Measurements from ENCODE around the gene ACAA2. TPM values are rescaled to one million over a fixed set of nuclear protein-coding genes. Genes with fewer than 3 reads are reported as not detected.
A peak's percentile ranks its signal among the peaks of the same experiment; 100 is the strongest.

Gene ACAA2
- total RNA-seq, 1 experiment from 2014 or later = 51.1 TPM

DNA sequence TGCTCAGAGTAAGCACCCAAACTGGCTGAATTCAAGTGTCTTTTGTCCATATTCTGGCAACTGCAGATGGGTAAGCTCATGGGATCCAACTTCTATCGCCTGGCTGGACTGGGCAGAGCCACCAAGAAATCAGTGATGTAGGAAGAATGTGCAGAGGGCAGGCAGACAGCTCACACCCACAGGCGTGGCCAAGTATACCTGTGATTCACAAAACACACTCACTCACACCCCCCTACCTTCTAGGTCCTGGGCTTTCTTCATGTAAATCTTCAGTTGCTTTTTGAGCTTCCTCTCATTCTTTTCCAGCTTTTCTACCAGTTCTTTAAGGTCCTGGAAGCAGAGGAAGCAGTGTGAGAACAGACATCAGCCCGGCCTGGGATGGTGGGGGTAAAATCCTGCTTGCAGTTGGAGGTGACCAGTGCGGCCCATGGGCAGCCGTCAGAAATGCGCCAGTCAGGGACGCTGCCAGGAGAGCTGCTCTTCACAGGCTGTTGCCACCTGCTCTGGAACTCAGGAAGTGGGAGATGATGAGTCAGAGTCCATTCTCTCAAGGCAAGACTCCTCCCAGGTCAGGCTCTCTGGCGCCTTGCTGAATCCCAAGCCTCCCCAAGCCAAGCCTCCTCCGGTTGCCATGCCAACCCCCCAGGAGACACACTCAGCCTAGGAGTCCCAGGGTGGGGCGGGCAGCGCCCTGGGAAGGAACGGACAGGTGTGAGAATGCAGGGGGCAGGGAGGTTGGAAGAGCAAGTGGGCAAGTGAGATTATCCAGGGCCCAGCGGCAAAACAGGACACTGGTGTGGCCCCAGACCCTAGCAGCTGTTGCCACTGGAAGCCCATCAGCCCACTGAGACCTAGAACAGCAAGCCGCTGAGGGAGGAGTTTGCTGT, 36.2 kb upstream of the ACAA2 start:
- H3K36me3 ChIP-seq (ENCODE audit: insufficient read depth, low read length, poor library complexity, severe bottlenecking) = no peaks in the 10 kb centered on the region
- intact Hi-C loops (cut with micrococcal nuclease; ENCODE audit: unreplicated experiment) = loop anchor here (10.0 kb wide), 2 partner anchors 195 to 1175 kb away; no protein-coding TSS in a partner anchor
- no peaks in the 10 kb centered on the region for H3K4me1 ChIP-seq (ENCODE audit: insufficient read depth, low read length, poor library complexity, severe bottlenecking)
- POLR2A ChIA-PET (ENCODE audit: low non-redundant PET) = no interaction called here
- H3K4me3 ChIP-seq (ENCODE audit: low read depth, low read length, poor library complexity, severe bottlenecking) = no peak overlapping the region
- H3K27ac ChIP-seq (ENCODE audit: low read depth, low read length, poor library complexity, severe bottlenecking) = no peak overlapping the region
- no peaks in the 10 kb centered on the region for H3K9me3 ChIP-seq (ENCODE audit: low read depth, low read length, poor library complexity, severe bottlenecking)
- no TSS peak for BruUV-seq (replicated peaks)
- TF ChIP-seq EZH2 (IDR thresholded peaks at IDR 0.05; ENCODE audit: borderline replicate concordance, low read depth, low read length, poor library complexity, severe bottlenecking) = no peak
- TF ChIP-seq, protein P1, sequence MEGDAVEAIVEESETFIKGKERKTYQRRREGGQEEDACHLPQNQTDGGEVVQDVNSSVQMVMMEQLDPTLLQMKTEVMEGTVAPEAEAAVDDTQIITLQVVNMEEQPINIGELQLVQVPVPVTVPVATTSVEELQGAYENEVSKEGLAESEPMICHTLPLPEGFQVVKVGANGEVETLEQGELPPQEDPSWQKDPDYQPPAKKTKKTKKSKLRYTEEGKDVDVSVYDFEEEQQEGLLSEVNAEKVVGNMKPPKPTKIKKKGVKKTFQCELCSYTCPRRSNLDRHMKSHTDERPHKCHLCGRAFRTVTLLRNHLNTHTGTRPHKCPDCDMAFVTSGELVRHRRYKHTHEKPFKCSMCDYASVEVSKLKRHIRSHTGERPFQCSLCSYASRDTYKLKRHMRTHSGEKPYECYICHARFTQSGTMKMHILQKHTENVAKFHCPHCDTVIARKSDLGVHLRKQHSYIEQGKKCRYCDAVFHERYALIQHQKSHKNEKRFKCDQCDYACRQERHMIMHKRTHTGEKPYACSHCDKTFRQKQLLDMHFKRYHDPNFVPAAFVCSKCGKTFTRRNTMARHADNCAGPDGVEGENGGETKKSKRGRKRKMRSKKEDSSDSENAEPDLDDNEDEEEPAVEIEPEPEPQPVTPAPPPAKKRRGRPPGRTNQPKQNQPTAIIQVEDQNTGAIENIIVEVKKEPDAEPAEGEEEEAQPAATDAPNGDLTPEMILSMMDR (conservative IDR thresholded peaks at IDR 0.05; ENCODE audit: low read depth, low read length) = no peak
- CTCF ChIA-PET = interaction anchor here (1.0 kb wide), 1 partner anchor 9 kb away, joined by 4 read pairs; no protein-coding TSS in a partner anchor
- H3K27me3 ChIP-seq (replicated peaks; ENCODE audit: insufficient read depth, low read depth, low read length, poor library complexity) = no peaks in the 10 kb centered on the region
- DNase-seq (ENCODE audit: low spot score) = peak; percentile 54

DNA sequence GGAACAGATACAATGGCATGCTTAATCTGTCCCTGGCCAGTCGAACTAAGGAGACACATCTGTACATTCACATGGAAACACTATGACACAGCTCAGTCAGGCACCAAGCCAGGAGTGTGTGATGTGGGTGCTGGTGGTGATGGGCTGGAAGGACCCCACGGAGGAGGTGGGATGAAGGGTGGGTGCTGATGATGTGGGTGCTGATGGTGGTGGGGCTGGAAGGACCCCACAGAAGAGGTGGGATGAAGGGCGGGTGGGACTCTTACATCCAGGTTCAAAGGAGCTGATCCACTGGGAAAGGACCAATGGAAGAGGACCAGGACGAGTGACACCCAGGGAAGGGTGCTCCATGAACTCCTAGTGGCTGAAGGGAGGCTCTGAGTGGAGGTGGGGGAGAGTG, 34.8 kb upstream of the ACAA2 start:
- no peaks in the 10 kb centered on the region for H3K27me3 ChIP-seq (replicated peaks; ENCODE audit: insufficient read depth, low read depth, low read length, poor library complexity)
- no peak overlapping the region for H3K4me3 ChIP-seq (ENCODE audit: low read depth, low read length, poor library complexity, severe bottlenecking)
- no peaks in the 10 kb centered on the region for H3K9me3 ChIP-seq (ENCODE audit: low read depth, low read length, poor library complexity, severe bottlenecking)
- BruUV-seq (replicated peaks) = no TSS peak
- DNase-seq (ENCODE audit: low spot score) = no peak
- H3K27ac ChIP-seq (ENCODE audit: low read depth, low read length, poor library complexity, severe bottlenecking) = no peak overlapping the region
- H3K4me1 ChIP-seq (ENCODE audit: insufficient read depth, low read length, poor library complexity, severe bottlenecking) = no peaks in the 10 kb centered on the region
- intact Hi-C loops (cut with micrococcal nuclease; ENCODE audit: unreplicated experiment) = no loop called here
- CTCF ChIA-PET = no interaction called here
- TF ChIP-seq, protein P1 (conservative IDR thresholded peaks at IDR 0.05; ENCODE audit: low read depth, low read length) = no peak
- TF ChIP-seq EZH2 (IDR thresholded peaks at IDR 0.05; ENCODE audit: borderline replicate concordance, low read depth, low read length, poor library complexity, severe bottlenecking) = no peak
- POLR2A ChIA-PET (ENCODE audit: low non-redundant PET) = no interaction called here
- H3K36me3 ChIP-seq (ENCODE audit: insufficient read depth, low read length, poor library complexity, severe bottlenecking) = no peaks in the 10 kb centered on the region

DNA sequence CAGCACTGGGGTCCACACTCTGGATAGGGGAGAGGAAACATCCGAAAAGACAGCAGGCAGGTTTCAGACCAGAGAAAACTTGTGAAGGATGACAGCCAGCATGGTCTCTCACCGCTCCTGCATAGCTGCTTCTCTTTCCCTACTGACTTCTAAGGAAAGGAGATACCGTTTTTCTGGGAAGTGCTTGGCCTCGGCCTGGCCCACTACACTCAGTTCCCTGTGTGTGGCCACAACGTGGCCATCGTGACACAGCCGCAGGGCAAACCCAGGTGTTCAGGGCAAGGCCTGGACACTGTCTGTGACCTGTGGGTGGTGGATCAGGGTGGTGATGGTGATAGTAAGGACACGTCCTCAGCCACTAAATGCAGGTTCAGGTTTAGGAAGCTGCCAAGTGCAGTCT, 34.2 kb upstream of the ACAA2 start:
- Histone ChIP-seq H3K27ac (ENCODE audit: low read depth, low read length, poor library complexity, severe bottlenecking) (no peak overlapping the region), H3K36me3 (ENCODE audit: insufficient read depth, low read length, poor library complexity, severe bottlenecking) (no peaks in the 10 kb centered on the region), H3K4me3 (ENCODE audit: low read depth, low read length, poor library complexity, severe bottlenecking) (no peak overlapping the region), H3K4me1 (ENCODE audit: insufficient read depth, low read length, poor library complexity, severe bottlenecking) (no peaks in the 10 kb centered on the region), H3K9me3 (ENCODE audit: low read depth, low read length, poor library complexity, severe bottlenecking) (no peaks in the 10 kb centered on the region), H3K27me3 (replicated peaks; ENCODE audit: insufficient read depth, low read depth, low read length, poor library complexity) (no peaks in the 10 kb centered on the region)
- BruUV-seq (replicated peaks) = no TSS peak
- intact Hi-C loops (cut with micrococcal nuclease; ENCODE audit: unreplicated experiment) = no loop called here
- no peak for DNase-seq (ENCODE audit: low spot score)
- ChIA-PET POLR2A (ENCODE audit: low non-redundant PET) (no interaction called here), CTCF (no interaction called here)
- TF ChIP-seq, protein P1 (conservative IDR thresholded peaks at IDR 0.05; ENCODE audit: low read depth, low read length) = no peak
- no peak for TF ChIP-seq EZH2 (IDR thresholded peaks at IDR 0.05; ENCODE audit: borderline replicate concordance, low read depth, low read length, poor library complexity, severe bottlenecking)

Data from A673 (cell line).